H9 (cell line): Measurements from ENCODE around the gene HELQ. TPM values are rescaled to one million over a fixed set of nuclear protein-coding genes. Genes with fewer than 3 reads are reported as not detected.

Source experiments
- DNase-seq: peaks from one replicate; pipeline ENCODE4 v3.0.0-alpha.2; 2017
- H2AFZ ChIP-seq: one replicate; pipeline ENCODE4 v1.6.1; 2013; ENCODE audit warnings: mild to moderate bottlenecking, low read length, control low read depth, moderate library complexity
- H2AK5ac ChIP-seq: 2 replicates; pipeline ENCODE4 v1.6.1; 2013; ENCODE audit warnings: low read length, control low read depth, mixed read lengths; ENCODE audit not compliant: insufficient read length
- H2BK120ac ChIP-seq: one replicate; pipeline ENCODE4 v1.6.1; 2013; ENCODE audit warnings: low read depth, mild to moderate bottlenecking, low read length, control low read depth, inconsistent platforms; ENCODE audit not compliant: poor library complexity, severe bottlenecking
- H2BK12ac ChIP-seq: 2 replicates; pipeline ENCODE4 v1.6.1; 2013; ENCODE audit warnings: low read length, control low read depth, mixed read lengths, low read depth; ENCODE audit not compliant: insufficient read length
- H2BK15ac ChIP-seq: 2 replicates; pipeline ENCODE4 v1.6.1; 2013; ENCODE audit warnings: low read depth, low read length, control low read depth
- H2BK20ac ChIP-seq: one replicate; pipeline ENCODE4 v1.6.1; 2013; ENCODE audit warnings: low read depth, mild to moderate bottlenecking, low read length, control low read depth, inconsistent platforms; ENCODE audit not compliant: poor library complexity, severe bottlenecking
- H2BK5ac ChIP-seq: 2 replicates; pipeline ENCODE4 v1.6.1; 2013; ENCODE audit warnings: low read length, control low read depth, mixed read lengths; ENCODE audit not compliant: insufficient read length
- H3K14ac ChIP-seq: 2 replicates; pipeline ENCODE4 v1.6.1; 2013; ENCODE audit warnings: low read length, control low read depth; ENCODE audit not compliant: insufficient read depth
- H3K18ac ChIP-seq: 2 replicates; pipeline ENCODE4 v1.6.1; 2013; ENCODE audit warnings: low read depth, mild to moderate bottlenecking, mixed read lengths, low read length, control low read depth; ENCODE audit not compliant: insufficient read length
- H3K23ac ChIP-seq: 2 replicates; pipeline ENCODE4 v1.6.1; 2013; ENCODE audit warnings: low read length, control low read depth, mixed read lengths, low read depth; ENCODE audit not compliant: insufficient read length
- H3K23me2 ChIP-seq: 2 replicates; pipeline ENCODE4 v1.6.1; 2013; ENCODE audit warnings: low read depth, mild to moderate bottlenecking, mixed read lengths, low read length, control low read depth; ENCODE audit not compliant: insufficient read length, poor library complexity, severe bottlenecking
- H3K27ac ChIP-seq: 2 replicates; pipeline ENCODE4 v1.5.1; 2013; ENCODE audit warnings: low read length, control low read depth, mixed read lengths, low read depth; ENCODE audit not compliant: insufficient read length
- H3K27me3 ChIP-seq: 2 replicates; pipeline ENCODE4 v1.6.1; 2013; ENCODE audit warnings: low read length, control low read depth, inconsistent platforms; ENCODE audit not compliant: insufficient read depth
- H3K4ac ChIP-seq: 2 replicates; pipeline ENCODE4 v1.6.1; 2013; ENCODE audit warnings: low read depth, mild to moderate bottlenecking, control low read depth, inconsistent platforms, low read length, moderate library complexity
- H3K4me1 ChIP-seq: 2 replicates; pipeline ENCODE4 v1.6.1; 2013; ENCODE audit warnings: low read length, control low read depth, inconsistent platforms; ENCODE audit not compliant: insufficient read depth
- H3K4me2 ChIP-seq: 2 replicates; pipeline ENCODE4 v1.6.1; 2013; ENCODE audit warnings: low read length, control low read depth, mixed read lengths; ENCODE audit not compliant: insufficient read length, insufficient read depth
- H3K56ac ChIP-seq: 2 replicates; pipeline ENCODE4 v1.6.1; 2013; ENCODE audit warnings: low read depth, mild to moderate bottlenecking, mixed read lengths, low read length, control low read depth; ENCODE audit not compliant: insufficient read length
- H3K79me1 ChIP-seq: 2 replicates; pipeline ENCODE4 v1.6.1; 2013; ENCODE audit warnings: low read depth, mild to moderate bottlenecking, moderate library complexity, low read length, control low read depth, inconsistent platforms; ENCODE audit not compliant: insufficient read depth, poor library complexity, severe bottlenecking
- H3K79me2 ChIP-seq: 2 replicates; pipeline ENCODE4 v1.6.1; 2013; ENCODE audit warnings: low read length, control low read depth, inconsistent platforms; ENCODE audit not compliant: insufficient read depth
- H3K9ac ChIP-seq: 2 replicates; pipeline ENCODE4 v1.6.1; 2013; ENCODE audit warnings: low read length, control low read depth, mixed read lengths; ENCODE audit not compliant: insufficient read length; ENCODE audit errors: extremely low read depth
- H3K9me3 ChIP-seq: one replicate; pipeline ENCODE4 v1.6.1; 2013; ENCODE audit warnings: low read depth, low read length, inconsistent platforms; ENCODE audit not compliant: control insufficient read depth
- H3T11ph ChIP-seq: one replicate; pipeline ENCODE4 v1.6.1; 2013; ENCODE audit warnings: mild to moderate bottlenecking, low read length, control low read depth, inconsistent platforms
- H4K20me1 ChIP-seq: one replicate; pipeline ENCODE4 v1.6.1; 2013; ENCODE audit not compliant: control insufficient read depth, insufficient read length, insufficient read depth
- H4K5ac ChIP-seq: 2 replicates; pipeline ENCODE4 v1.6.1; 2013; ENCODE audit warnings: low read depth, mild to moderate bottlenecking, mixed read lengths, low read length, control low read depth; ENCODE audit not compliant: insufficient read length
- H4K8ac ChIP-seq: replicated peaks from 2 replicates; pipeline ENCODE4 v1.6.1; 2013; ENCODE audit warnings: low read length, control low read depth, mixed read lengths, low read depth; ENCODE audit not compliant: insufficient read length
- H4K91ac ChIP-seq: 2 replicates; pipeline ENCODE4 v1.6.1; 2013; ENCODE audit warnings: low read depth, mild to moderate bottlenecking, moderate library complexity, mixed read lengths, low read length, control low read depth; ENCODE audit not compliant: insufficient read length
- H3K27ac Mint-ChIP-seq, 3 experiments: 2 replicates in 2 of 3; 3 replicates in 1 of 3; pipeline ENCODE4 v1.8.0; 2020 to 2021; ENCODE audit warnings: mixed read lengths in 3 of 3, mild to moderate bottlenecking in 1 of 3, moderate library complexity in 1 of 3
- H3K27me3 Mint-ChIP-seq: 2 replicates; pipeline ENCODE4 v1.8.0; 2021; ENCODE audit warnings: low read depth, mild to moderate bottlenecking, moderate library complexity, mixed read lengths
- H3K36me3 Mint-ChIP-seq, 3 experiments: 2 replicates in 2 of 3; 3 replicates in 1 of 3; pipeline ENCODE4 v1.8.0; 2020 to 2021; ENCODE audit warnings: low read depth in 3 of 3, mixed read lengths in 3 of 3; ENCODE audit not compliant: insufficient read depth in 1 of 3
- H3K4me1 Mint-ChIP-seq, 2 experiments: 2 replicates each; pipeline ENCODE4 v1.8.0; 2020; ENCODE audit warnings: mixed read lengths in 2 of 2
- H3K4me3 Mint-ChIP-seq, 2 experiments: 2 replicates in 1 of 2; 3 replicates in 1 of 2; pipeline ENCODE4 v1.8.0; 2020 to 2021; ENCODE audit warnings: mild to moderate bottlenecking in 2 of 2, mixed read lengths in 2 of 2, moderate library complexity in 1 of 2
- H3K9me3 Mint-ChIP-seq, 2 experiments: 2 replicates in 1 of 2; 3 replicates in 1 of 2; pipeline ENCODE4 v1.8.0; 2020; ENCODE audit warnings: mild to moderate bottlenecking in 2 of 2, mixed read lengths in 2 of 2, moderate library complexity in 1 of 2
- WGBS: extraction: QIAGEN DNeasy Blood & Tissue Kit; methylation state at CpG from one replicate; pipeline ENCODE4 v1.1.7; 2013; ENCODE audit warnings: missing lambda C conversion rate, low lambda C conversion rate, mixed read lengths; ENCODE audit not compliant: insufficient read length; ENCODE audit errors: extremely low coverage; 5-methylcytosine and 5-hydroxymethylcytosine counted together
- total RNA-seq: library from RNA; stranded (reverse); gene quantifications from 2 replicates; pipeline ENCODE4 v1.2.1, GENCODE V29; 2021
- TF ChIP-seq, protein P1 (sequence below): fragments of 200-600 bp; sonication (generic); conservative IDR thresholded peaks from 3 replicates; pipeline ENCODE4 v1.8.0; 2021; ENCODE audit warnings: antibody characterized with exemption, mild to moderate bottlenecking

Gene HELQ
- total RNA-seq, 1 experiment from 2014 or later, result 16.2 TPM

GRCh38 chr4:83372931-83373330 lies 82.7 kb downstream of the HELQ start:
- no peak overlapping the region for H4K91ac ChIP-seq
- peaks cover 4% of the 10 kb centered on the region for H3K9me3 ChIP-seq
- H3K4me1 Mint-ChIP-seq, result no peaks in the 10 kb centered on the region
- H3K14ac ChIP-seq, result no peak overlapping the region
- no peaks in the 10 kb centered on the region for H3K27me3 ChIP-seq
- no peak overlapping the region for H3K27ac Mint-ChIP-seq
- H3K9me3 Mint-ChIP-seq, result peaks cover 17 to 18% of the 10 kb centered on the region in 2 experiments
- H4K8ac ChIP-seq, result no peak overlapping the region
- no peak for DNase-seq
- H3K23me2 ChIP-seq, result no peaks in the 10 kb centered on the region
- H2BK120ac ChIP-seq, result no peak overlapping the region
- TF ChIP-seq, protein P1, sequence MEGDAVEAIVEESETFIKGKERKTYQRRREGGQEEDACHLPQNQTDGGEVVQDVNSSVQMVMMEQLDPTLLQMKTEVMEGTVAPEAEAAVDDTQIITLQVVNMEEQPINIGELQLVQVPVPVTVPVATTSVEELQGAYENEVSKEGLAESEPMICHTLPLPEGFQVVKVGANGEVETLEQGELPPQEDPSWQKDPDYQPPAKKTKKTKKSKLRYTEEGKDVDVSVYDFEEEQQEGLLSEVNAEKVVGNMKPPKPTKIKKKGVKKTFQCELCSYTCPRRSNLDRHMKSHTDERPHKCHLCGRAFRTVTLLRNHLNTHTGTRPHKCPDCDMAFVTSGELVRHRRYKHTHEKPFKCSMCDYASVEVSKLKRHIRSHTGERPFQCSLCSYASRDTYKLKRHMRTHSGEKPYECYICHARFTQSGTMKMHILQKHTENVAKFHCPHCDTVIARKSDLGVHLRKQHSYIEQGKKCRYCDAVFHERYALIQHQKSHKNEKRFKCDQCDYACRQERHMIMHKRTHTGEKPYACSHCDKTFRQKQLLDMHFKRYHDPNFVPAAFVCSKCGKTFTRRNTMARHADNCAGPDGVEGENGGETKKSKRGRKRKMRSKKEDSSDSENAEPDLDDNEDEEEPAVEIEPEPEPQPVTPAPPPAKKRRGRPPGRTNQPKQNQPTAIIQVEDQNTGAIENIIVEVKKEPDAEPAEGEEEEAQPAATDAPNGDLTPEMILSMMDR, result no peak
- H3K4me2 ChIP-seq, result no peak overlapping the region
- H2AK5ac ChIP-seq, result no peak overlapping the region
- no peaks in the 10 kb centered on the region for H3K4me1 ChIP-seq
- H3K36me3 Mint-ChIP-seq, result peaks cover 6 to 12% (median 8%) of the 10 kb centered on the region in 3 experiments
- H3K4ac ChIP-seq, result no peak overlapping the region
- H2BK15ac ChIP-seq, result no peak overlapping the region
- H3K18ac ChIP-seq, result no peak overlapping the region
- H3K79me1 ChIP-seq, result no peaks in the 10 kb centered on the region
- no peak overlapping the region for H2BK20ac ChIP-seq
- no peaks in the 10 kb centered on the region for H3K79me2 ChIP-seq
- H4K20me1 ChIP-seq, result no peaks in the 10 kb centered on the region
- no peak overlapping the region for H3T11ph ChIP-seq
- H3K4me3 Mint-ChIP-seq, result no peak overlapping the region
- no CpG with 5 or more reads among the region's 1 CpG for WGBS
- no peak overlapping the region for H2AFZ ChIP-seq
- no peak overlapping the region for H3K23ac ChIP-seq
- no peak overlapping the region for H3K56ac ChIP-seq
- H3K9ac ChIP-seq, result no peak overlapping the region
- peaks cover 25% of the 10 kb centered on the region for H3K27me3 Mint-ChIP-seq
- no peak overlapping the region for H2BK12ac ChIP-seq
- H2BK5ac ChIP-seq, result no peak overlapping the region
- H4K5ac ChIP-seq, result no peak overlapping the region
- H3K27ac ChIP-seq, result no peak overlapping the region
